Lower lobe of right lung (tissue), 2 donors: Measurements from ENCODE around the gene PDE7B. TPM values are rescaled to one million over a fixed set of nuclear protein-coding genes. Genes with fewer than 3 reads are reported as not detected.

ENCODE experiments used
- ATAC-seq, 2 donors: fragments of 200-7000 bp; cut with Tn5 transposase; one replicate each; pipeline ENCODE4 v1.9.1; 2020 to 2022; ENCODE audit warnings: mild to moderate bottlenecking in 2 of 2, moderate library complexity in 2 of 2
- DNase-seq: peaks from one replicate; pipeline ENCODE4 v3.0.0-alpha.2; 2020
- H3K27ac ChIP-seq: fragments of 200-600 bp; one replicate; pipeline ENCODE4 v1.8.0; 2022
- H3K27me3 ChIP-seq: fragments of 200-600 bp; one replicate; pipeline ENCODE4 v1.8.0; 2022; ENCODE audit warnings: low read depth
- H3K36me3 ChIP-seq: fragments of 200-600 bp; one replicate; pipeline ENCODE4 v1.8.0; 2022; ENCODE audit warnings: mild to moderate bottlenecking
- H3K4me1 ChIP-seq: fragments of 200-600 bp; one replicate; pipeline ENCODE4 v1.8.0; 2022
- H3K4me3 ChIP-seq: fragments of 200-600 bp; one replicate; pipeline ENCODE4 v1.8.0; 2022; ENCODE audit warnings: mild to moderate bottlenecking
- H3K9me3 ChIP-seq: fragments of 200-600 bp; one replicate; pipeline ENCODE4 v1.8.0; 2022
- CTCF ChIP-seq: fragments of 200-600 bp; IDR thresholded peaks from one replicate; pipeline ENCODE4 v1.8.0; 2022; ENCODE audit warnings: antibody characterized with exemption, mild to moderate bottlenecking
- intact Hi-C: fragments of 100-400 bp; cut with DNase I; formaldehyde crosslinking; loops from one replicate; pipeline ENCODE4 v1.11.0; 2022
- total RNA-seq: library from RNA; stranded (reverse); fragmentation: NEBNext Ultra II Directional; extraction: Animal tissue kit (Norgen Biotek cat#: 25700); gene quantifications from one replicate; pipeline ENCODE4 v1.2.1, GENCODE V29; 2021
- donor health status: DM: no; HTN: yes; CAD: no; lungs with severe emphysema.

PDE7B gene
- total RNA-seq, 1 donor from 2014 or later, result 2.2 TPM

- Histone ChIP-seq H3K4me3 (no peak overlapping the region), H3K27ac (no peak overlapping the region)
- ATAC-seq, result no peak
These were observed 383.7 kb downstream of the PDE7B start for GRCh38 chr6:136235233-136235564.

GRCh38 chr6:136236466-136237293 is 385.2 kb downstream of the PDE7B start:
- intact Hi-C loops, result no loop called here
- no peaks in the 10 kb centered on the region for H3K4me1 ChIP-seq
- TF ChIP-seq CTCF, result no peak
- no peaks in the 10 kb centered on the region for H3K9me3 ChIP-seq
- no peak overlapping the region for H3K4me3 ChIP-seq
- peak; percentile 71 for DNase-seq
- peak; percentile 71 to 81 for ATAC-seq
- H3K36me3 ChIP-seq, result no peaks in the 10 kb centered on the region
- H3K27me3 ChIP-seq, result no peaks in the 10 kb centered on the region
- H3K27ac ChIP-seq, result peak overlapping the region; percentile 10

More at GRCh38 chr6:136235233-136235564, 383.7 kb downstream of the PDE7B start:
- Histone ChIP-seq H3K36me3 (no peaks in the 10 kb centered on the region), H3K4me1 (no peaks in the 10 kb centered on the region), H3K27me3 (no peaks in the 10 kb centered on the region), H3K9me3 (no peaks in the 10 kb centered on the region)
- intact Hi-C loops, result no loop called here
- no peak for TF ChIP-seq CTCF
- DNase-seq, result no peak

GRCh38 chr6:136244061-136244616 is 392.6 kb downstream of the PDE7B start:
- intact Hi-C loops, result no loop called here

More at GRCh38 chr6:136244061-136244616, 392.6 kb downstream of the PDE7B start:
- H3K4me1 ChIP-seq, result peaks cover 2% of the 10 kb centered on the region
- TF ChIP-seq CTCF, result no peak
- H3K9me3 ChIP-seq, result no peaks in the 10 kb centered on the region
- H3K36me3 ChIP-seq, result no peaks in the 10 kb centered on the region
- H3K27me3 ChIP-seq, result no peaks in the 10 kb centered on the region
- no peak overlapping the region for H3K27ac ChIP-seq
- DNase-seq (no peak), ATAC-seq (no peak)
- no peak overlapping the region for H3K4me3 ChIP-seq
